Panc1 (cell line): ENCODE data around the gene CBARP. TPM values are rescaled to one million over a fixed set of nuclear protein-coding genes. Genes with fewer than 3 reads are reported as not detected.

Experiments
- ATAC-seq: fragments of 200-7000 bp; cut with Tn5 transposase; 2 replicates; pipeline ENCODE4 v1.9.1; 2020; ENCODE audit warnings: mild to moderate bottlenecking, moderate library complexity
- BruUV-seq: library from RNA; stranded (reverse); fragments of 400-500 nt; replicated peaks from 2 replicates; lab custom pipeline; 2021; lab: Mats Ljungman, UMichigan
- CTCF ChIA-PET: fragments of 300-600 bp; sonication (Branson Sonifier 250); formaldehyde crosslinking; loops from one replicate; lab custom pipeline; 2022; ENCODE audit warnings: antibody characterized with exemption; lab: Charles Lee
- POLR2A ChIA-PET: fragments of 300-600 bp; sonication (Branson Sonifier 250); formaldehyde crosslinking; loops from one replicate; lab custom pipeline; 2022; ENCODE audit warnings: antibody characterized with exemption; lab: Charles Lee
- DNase-seq: peaks from one replicate; pipeline ENCODE4 v3.0.0-alpha.2; 2010; ENCODE audit warnings: low read depth, low spot score
- H3K27ac ChIP-seq: 2 replicates; pipeline ENCODE4 v1.5.1; 2011; ENCODE audit warnings: mild to moderate bottlenecking, low read length, inconsistent platforms
- H3K27me3 ChIP-seq: fragments of 200-500 bp; sonication (Bioruptor generic); 2 replicates; pipeline ENCODE4 v1.6.0; 2014; ENCODE audit warnings: low read length, inconsistent platforms; ENCODE audit not compliant: control insufficient read depth, insufficient read depth
- H3K36me3 ChIP-seq: fragments of 200-500 bp; sonication (Bioruptor generic); 2 replicates; pipeline ENCODE4 v1.5.1; 2014; ENCODE audit warnings: inconsistent platforms, mild to moderate bottlenecking, low read length, moderate library complexity; ENCODE audit not compliant: control insufficient read depth, insufficient read depth
- H3K4me1 ChIP-seq: 2 replicates; pipeline ENCODE4 v1.5.1; 2011; ENCODE audit warnings: inconsistent platforms, mild to moderate bottlenecking, low read length, moderate library complexity; ENCODE audit not compliant: control insufficient read depth, insufficient read depth
- H3K4me3 ChIP-seq, 2 experiments: 2 replicates each; pipeline ENCODE4 v1.5.1; 2011 to 2012; ENCODE audit warnings: low read depth in 2 of 2, low read length in 2 of 2, mild to moderate bottlenecking in 2 of 2, inconsistent platforms in 1 of 2, moderate library complexity in 1 of 2
- H3K9me3 ChIP-seq: fragments of 200-500 bp; sonication (Bioruptor generic); 2 replicates; pipeline ENCODE4 v1.5.1; 2014; ENCODE audit warnings: low read depth, mild to moderate bottlenecking, inconsistent platforms, low read length, moderate library complexity; ENCODE audit not compliant: control insufficient read depth, insufficient read depth
- POLR2AphosphoS5 ChIP-seq: IDR thresholded peaks from 2 replicates; pipeline ENCODE4 v1.6.1; 2012; ENCODE audit warnings: mild to moderate bottlenecking, low read depth, low read length, moderate library complexity
- SIN3A ChIP-seq: IDR thresholded peaks from 2 replicates; pipeline ENCODE4 v1.6.1; 2012; ENCODE audit warnings: low read depth, mild to moderate bottlenecking, low read length, moderate library complexity, borderline replicate concordance; ENCODE audit not compliant: insufficient read depth
- TCF7L2 ChIP-seq: IDR thresholded peaks from 2 replicates; pipeline ENCODE4 v1.6.1; 2011; ENCODE audit warnings: mild to moderate bottlenecking, low read depth, low read length, inconsistent platforms
- in situ Hi-C: cut with HindIII; loops from 2 replicates; pipeline ENCODE4 v1.10.0; 2016; ENCODE audit warnings: low sequenced_read_pairs, low pct_unique_long_range_greater_than_20kb
- intact Hi-C: fragments of 100-400 bp; cut with micrococcal nuclease; formaldehyde crosslinking; loops from one replicate; pipeline ENCODE4 v1.10.0; 2022; ENCODE audit not compliant: unreplicated experiment
- total RNA-seq: library from RNA; stranded (reverse); gene quantifications from one replicate; pipeline ENCODE4 v1.2.1, GENCODE V29; 2021; ENCODE audit not compliant: unreplicated experiment
- TF ChIP-seq, protein P1 (sequence below), 2 experiments: IDR thresholded peaks; 2 replicates each; pipeline ENCODE4 v1.6.1; 2011 to 2012; ENCODE audit warnings: low read depth in 2 of 2, control low read depth in 1 of 2, low read length in 1 of 2, mild to moderate bottlenecking in 1 of 2, moderate library complexity in 1 of 2; ENCODE audit not compliant: insufficient read depth in 1 of 2
- TF ChIP-seq, protein P2 (sequence below): fragments of 450-650 bp; IDR thresholded peaks from 2 replicates; pipeline ENCODE4 v1.5.1; 2017; ENCODE audit warnings: mild to moderate bottlenecking

Gene CBARP
- total RNA-seq, 1 experiment from 2014 or later, result 14.5 TPM

DNA sequence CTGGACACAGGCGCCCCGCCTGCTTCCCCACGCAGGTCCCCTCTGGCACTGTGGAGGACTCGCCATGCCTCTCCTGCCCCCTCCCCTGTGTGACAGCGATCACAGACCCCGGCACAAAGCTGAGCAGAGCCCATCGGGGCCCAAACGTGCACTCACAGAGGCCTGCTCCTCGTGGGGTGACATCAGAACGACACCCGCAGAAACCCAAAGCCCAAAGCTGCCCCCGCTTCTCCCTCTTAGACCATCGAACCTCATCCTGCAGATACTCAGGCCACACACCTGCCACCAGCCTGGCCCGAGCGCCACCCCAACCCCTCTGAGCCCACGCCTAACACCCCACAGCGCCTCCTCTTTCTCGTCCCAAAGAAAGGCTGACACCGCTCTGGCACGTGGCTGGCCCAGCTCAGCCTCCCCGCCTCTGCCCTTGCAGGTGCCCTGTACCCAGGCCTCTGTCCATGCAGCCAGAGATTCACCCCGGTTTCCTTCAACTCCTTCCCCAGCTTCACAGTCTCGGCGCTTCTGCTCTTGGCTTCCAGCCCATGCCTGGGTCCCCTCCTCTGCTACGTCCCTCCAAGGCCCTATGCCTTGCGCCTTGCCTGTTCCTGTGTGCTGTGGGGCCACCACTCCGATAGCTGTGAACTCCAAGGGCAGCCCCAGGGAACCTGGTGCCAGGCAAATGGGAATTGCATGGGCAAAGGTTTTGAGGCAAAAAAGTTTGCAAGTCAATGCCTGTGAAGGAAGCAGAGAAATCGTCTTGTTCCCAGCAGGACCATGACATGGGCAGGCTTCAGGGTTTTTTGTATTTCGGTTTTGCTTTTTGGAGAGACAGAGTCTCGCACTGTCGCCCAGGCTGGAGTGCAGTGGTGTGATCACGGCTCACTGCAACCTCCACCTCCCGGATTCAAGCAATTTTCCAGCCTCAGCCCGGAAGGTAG, 831 bp upstream of the CBARP start:
- no peaks in the 10 kb centered on the region for H3K27me3 ChIP-seq
- H3K36me3 ChIP-seq, result no peaks in the 10 kb centered on the region; the same call in 1 of the 2 replicates
- peaks cover 22% of the 10 kb centered on the region for H3K4me1 ChIP-seq
- no peaks in the 10 kb centered on the region for H3K9me3 ChIP-seq
- ChIA-PET POLR2A (no interaction called here), CTCF (no interaction called here)
- in situ Hi-C loops (no loop called here), intact Hi-C loops (no loop called here)
- no peak for DNase-seq
- H3K4me3 ChIP-seq, result peak overlapping the region; percentile 29 to 63; a peak in 3 of 4 replicates
- H3K27ac ChIP-seq, result peak overlapping the region; percentile 26; the same call in 1 of the 2 replicates
- no TSS peak for BruUV-seq
- TF ChIP-seq, protein P1, sequence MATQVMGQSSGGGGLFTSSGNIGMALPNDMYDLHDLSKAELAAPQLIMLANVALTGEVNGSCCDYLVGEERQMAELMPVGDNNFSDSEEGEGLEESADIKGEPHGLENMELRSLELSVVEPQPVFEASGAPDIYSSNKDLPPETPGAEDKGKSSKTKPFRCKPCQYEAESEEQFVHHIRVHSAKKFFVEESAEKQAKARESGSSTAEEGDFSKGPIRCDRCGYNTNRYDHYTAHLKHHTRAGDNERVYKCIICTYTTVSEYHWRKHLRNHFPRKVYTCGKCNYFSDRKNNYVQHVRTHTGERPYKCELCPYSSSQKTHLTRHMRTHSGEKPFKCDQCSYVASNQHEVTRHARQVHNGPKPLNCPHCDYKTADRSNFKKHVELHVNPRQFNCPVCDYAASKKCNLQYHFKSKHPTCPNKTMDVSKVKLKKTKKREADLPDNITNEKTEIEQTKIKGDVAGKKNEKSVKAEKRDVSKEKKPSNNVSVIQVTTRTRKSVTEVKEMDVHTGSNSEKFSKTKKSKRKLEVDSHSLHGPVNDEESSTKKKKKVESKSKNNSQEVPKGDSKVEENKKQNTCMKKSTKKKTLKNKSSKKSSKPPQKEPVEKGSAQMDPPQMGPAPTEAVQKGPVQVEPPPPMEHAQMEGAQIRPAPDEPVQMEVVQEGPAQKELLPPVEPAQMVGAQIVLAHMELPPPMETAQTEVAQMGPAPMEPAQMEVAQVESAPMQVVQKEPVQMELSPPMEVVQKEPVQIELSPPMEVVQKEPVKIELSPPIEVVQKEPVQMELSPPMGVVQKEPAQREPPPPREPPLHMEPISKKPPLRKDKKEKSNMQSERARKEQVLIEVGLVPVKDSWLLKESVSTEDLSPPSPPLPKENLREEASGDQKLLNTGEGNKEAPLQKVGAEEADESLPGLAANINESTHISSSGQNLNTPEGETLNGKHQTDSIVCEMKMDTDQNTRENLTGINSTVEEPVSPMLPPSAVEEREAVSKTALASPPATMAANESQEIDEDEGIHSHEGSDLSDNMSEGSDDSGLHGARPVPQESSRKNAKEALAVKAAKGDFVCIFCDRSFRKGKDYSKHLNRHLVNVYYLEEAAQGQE (IDR thresholded peaks at IDR 0.05; ENCODE audit: insufficient read depth in 1 of 2, low read depth in 2 of 2, low read length in 1 of 2), result no peak
- TF ChIP-seq POLR2AphosphoS5, result no peak
- TF ChIP-seq SIN3A, result no peak
- TF ChIP-seq, protein P2, sequence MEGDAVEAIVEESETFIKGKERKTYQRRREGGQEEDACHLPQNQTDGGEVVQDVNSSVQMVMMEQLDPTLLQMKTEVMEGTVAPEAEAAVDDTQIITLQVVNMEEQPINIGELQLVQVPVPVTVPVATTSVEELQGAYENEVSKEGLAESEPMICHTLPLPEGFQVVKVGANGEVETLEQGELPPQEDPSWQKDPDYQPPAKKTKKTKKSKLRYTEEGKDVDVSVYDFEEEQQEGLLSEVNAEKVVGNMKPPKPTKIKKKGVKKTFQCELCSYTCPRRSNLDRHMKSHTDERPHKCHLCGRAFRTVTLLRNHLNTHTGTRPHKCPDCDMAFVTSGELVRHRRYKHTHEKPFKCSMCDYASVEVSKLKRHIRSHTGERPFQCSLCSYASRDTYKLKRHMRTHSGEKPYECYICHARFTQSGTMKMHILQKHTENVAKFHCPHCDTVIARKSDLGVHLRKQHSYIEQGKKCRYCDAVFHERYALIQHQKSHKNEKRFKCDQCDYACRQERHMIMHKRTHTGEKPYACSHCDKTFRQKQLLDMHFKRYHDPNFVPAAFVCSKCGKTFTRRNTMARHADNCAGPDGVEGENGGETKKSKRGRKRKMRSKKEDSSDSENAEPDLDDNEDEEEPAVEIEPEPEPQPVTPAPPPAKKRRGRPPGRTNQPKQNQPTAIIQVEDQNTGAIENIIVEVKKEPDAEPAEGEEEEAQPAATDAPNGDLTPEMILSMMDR, result no peak
- TF ChIP-seq TCF7L2, result no peak
- ATAC-seq, result no peak

DNA sequence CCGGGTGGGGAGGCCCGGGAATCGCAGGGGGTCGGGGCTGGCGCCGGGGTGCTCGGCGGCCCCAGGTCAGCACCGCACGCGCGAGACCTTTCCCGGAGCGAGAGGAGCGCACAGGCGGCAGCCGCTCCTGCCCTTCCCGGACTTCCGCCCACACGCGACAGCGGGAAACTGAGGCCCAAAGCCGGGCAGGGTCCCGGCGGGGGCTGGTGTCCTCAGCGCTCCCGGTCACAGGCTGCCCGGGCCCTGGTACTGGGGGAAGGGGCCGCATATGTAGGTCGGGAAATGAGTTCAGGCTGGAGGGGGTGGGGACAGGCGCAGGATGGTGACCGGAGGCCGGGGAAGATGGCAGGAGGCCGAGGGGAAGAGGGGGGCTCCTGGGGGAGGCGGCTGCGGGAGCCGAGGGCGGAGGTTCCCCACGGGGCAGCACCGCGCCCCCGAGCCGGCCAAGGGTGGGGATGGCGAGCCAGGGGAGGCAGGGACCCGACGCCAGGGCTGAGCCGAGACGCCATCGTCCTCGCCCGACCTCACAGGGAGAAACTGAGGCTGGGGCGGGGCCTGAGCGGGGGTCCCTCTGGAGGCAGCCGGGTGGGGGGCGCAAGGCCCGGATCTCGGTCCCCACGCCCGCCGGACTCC, 662 bp downstream of the CBARP start:
- ATAC-seq (no peak), DNase-seq (no peak)
- CTCF ChIA-PET, result no interaction called here
- H3K4me3 ChIP-seq, result peak overlapping the region; percentile 63 to 66
- H3K9me3 ChIP-seq, result no peaks in the 10 kb centered on the region
- BruUV-seq, result no TSS peak
- in situ Hi-C loops, result no loop called here
- no peaks in the 10 kb centered on the region; the same call in 1 of the 2 replicates for H3K36me3 ChIP-seq
- intact Hi-C loops, result no loop called here
- H3K27me3 ChIP-seq, result no peaks in the 10 kb centered on the region
- H3K27ac ChIP-seq, result peak overlapping the region; percentile 66
- POLR2A ChIA-PET, result no interaction called here
- TF ChIP-seq TCF7L2 (no peak), POLR2AphosphoS5 (no peak), SIN3A (no peak)
- TF ChIP-seq, protein P2, result no peak
- TF ChIP-seq, protein P1 (IDR thresholded peaks at IDR 0.05; ENCODE audit: insufficient read depth in 1 of 2, low read depth in 2 of 2, low read length in 1 of 2), result no peak
- H3K4me1 ChIP-seq, result peaks cover 29% of the 10 kb centered on the region
